T-helper 2 cell treated with Interferon-gamma antibody and Interleukin-4, amounts not matched to agents 5 μg/mL and 100 μg/mL, for 36 hours (primary cell): Measurements from ENCODE around the gene MYO7A.

ENCODE experiments used
- DNase-seq: peaks from one replicate; pipeline ENCODE4 v3.0.0; 2021; ENCODE audit warnings: low spot score
- H3K27ac Mint-ChIP-seq: one replicate; pipeline ENCODE4 v1.8.0; 2021; ENCODE audit warnings: mild to moderate bottlenecking, mixed read lengths
- H3K27me3 Mint-ChIP-seq: one replicate; pipeline ENCODE4 v1.8.0; 2021; ENCODE audit warnings: low read depth, mixed read lengths
- H3K36me3 Mint-ChIP-seq: one replicate; pipeline ENCODE4 v1.8.0; 2021; ENCODE audit warnings: low read depth, mixed read lengths
- H3K4me1 Mint-ChIP-seq: one replicate; pipeline ENCODE4 v1.8.0; 2021; ENCODE audit warnings: low read depth, mixed read lengths
- H3K4me3 Mint-ChIP-seq: one replicate; pipeline ENCODE4 v1.8.0; 2022; ENCODE audit warnings: mild to moderate bottlenecking, moderate library complexity, mixed read lengths
- H3K9me3 Mint-ChIP-seq: one replicate; pipeline ENCODE4 v1.8.0; 2021; ENCODE audit warnings: mixed read lengths

MYO7A gene

GRCh38 chr11:77175021-77175842 lies 47.2 kb downstream of the MYO7A start:
- no peak overlapping the region for H3K27ac Mint-ChIP-seq
- no peaks in the 10 kb centered on the region for H3K27me3 Mint-ChIP-seq
- DNase-seq: no peak
- H3K36me3 Mint-ChIP-seq: no peaks in the 10 kb centered on the region
- no peaks in the 10 kb centered on the region for H3K9me3 Mint-ChIP-seq
- no peak overlapping the region for H3K4me3 Mint-ChIP-seq
- no peaks in the 10 kb centered on the region for H3K4me1 Mint-ChIP-seq

- H3K27ac Mint-ChIP-seq: no peak overlapping the region
- no peaks in the 10 kb centered on the region for H3K9me3 Mint-ChIP-seq
- no peaks in the 10 kb centered on the region for H3K36me3 Mint-ChIP-seq
- no peak overlapping the region for H3K4me3 Mint-ChIP-seq
- H3K27me3 Mint-ChIP-seq: no peaks in the 10 kb centered on the region
- no peaks in the 10 kb centered on the region for H3K4me1 Mint-ChIP-seq
- DNase-seq: no peak
These were observed 48.0 kb downstream of the MYO7A start for GRCh38 chr11:77175869-77176539.

GRCh38 chr11:77176996-77177395 lies 49.0 kb downstream of the MYO7A start:
- Mint-ChIP-seq H3K27ac (no peak overlapping the region), H3K27me3 (no peaks in the 10 kb centered on the region), H3K4me1 (no peaks in the 10 kb centered on the region), H3K9me3 (no peaks in the 10 kb centered on the region), H3K36me3 (no peaks in the 10 kb centered on the region), H3K4me3 (no peak overlapping the region)
- no peak for DNase-seq

GRCh38 chr11:77178150-77178549 lies 50.1 kb downstream of the MYO7A start:
- Mint-ChIP-seq H3K4me3 (no peak overlapping the region), H3K27me3 (no peaks in the 10 kb centered on the region), H3K36me3 (no peaks in the 10 kb centered on the region), H3K27ac (no peak overlapping the region), H3K9me3 (no peaks in the 10 kb centered on the region), H3K4me1 (no peaks in the 10 kb centered on the region)
- no peak for DNase-seq

- H3K4me1 Mint-ChIP-seq: no peaks in the 10 kb centered on the region
- H3K27ac Mint-ChIP-seq: no peak overlapping the region
- H3K9me3 Mint-ChIP-seq: no peaks in the 10 kb centered on the region
- H3K27me3 Mint-ChIP-seq: no peaks in the 10 kb centered on the region
- DNase-seq: no peak
- H3K4me3 Mint-ChIP-seq: no peak overlapping the region
- H3K36me3 Mint-ChIP-seq: no peaks in the 10 kb centered on the region
These were observed 51.0 kb downstream of the MYO7A start for GRCh38 chr11:77179048-77179447.

- no peaks in the 10 kb centered on the region for H3K27me3 Mint-ChIP-seq
- H3K9me3 Mint-ChIP-seq: no peaks in the 10 kb centered on the region
- H3K27ac Mint-ChIP-seq: no peak overlapping the region
- no peak overlapping the region for H3K4me3 Mint-ChIP-seq
- no peak for DNase-seq
- no peaks in the 10 kb centered on the region for H3K4me1 Mint-ChIP-seq
- H3K36me3 Mint-ChIP-seq: no peaks in the 10 kb centered on the region
These were observed 51.6 kb downstream of the MYO7A start for GRCh38 chr11:77179681-77180080.

- H3K4me1 Mint-ChIP-seq: no peaks in the 10 kb centered on the region
- no peaks in the 10 kb centered on the region for H3K36me3 Mint-ChIP-seq
- H3K4me3 Mint-ChIP-seq: no peak overlapping the region
- no peak for DNase-seq
- no peaks in the 10 kb centered on the region for H3K27me3 Mint-ChIP-seq
- H3K27ac Mint-ChIP-seq: no peak overlapping the region
- H3K9me3 Mint-ChIP-seq: no peaks in the 10 kb centered on the region
These were observed 52.3 kb downstream of the MYO7A start for GRCh38 chr11:77180346-77180745.

GRCh38 chr11:77181226-77181625 lies 53.2 kb downstream of the MYO7A start:
- Mint-ChIP-seq H3K36me3 (no peaks in the 10 kb centered on the region), H3K9me3 (no peaks in the 10 kb centered on the region), H3K4me3 (no peak overlapping the region), H3K27me3 (no peaks in the 10 kb centered on the region), H3K4me1 (no peaks in the 10 kb centered on the region), H3K27ac (no peak overlapping the region)
- DNase-seq: no peak

GRCh38 chr11:77181799-77182541 lies 53.9 kb downstream of the MYO7A start:
- no peak overlapping the region for H3K27ac Mint-ChIP-seq
- no peak overlapping the region for H3K4me3 Mint-ChIP-seq
- no peak for DNase-seq
- no peaks in the 10 kb centered on the region for H3K4me1 Mint-ChIP-seq
- H3K27me3 Mint-ChIP-seq: no peaks in the 10 kb centered on the region
- no peaks in the 10 kb centered on the region for H3K36me3 Mint-ChIP-seq
- no peaks in the 10 kb centered on the region for H3K9me3 Mint-ChIP-seq

GRCh38 chr11:77182542-77183430 lies 54.7 kb downstream of the MYO7A start:
- Mint-ChIP-seq H3K4me3 (no peak overlapping the region), H3K27ac (no peak overlapping the region), H3K9me3 (no peaks in the 10 kb centered on the region), H3K36me3 (no peaks in the 10 kb centered on the region), H3K4me1 (no peaks in the 10 kb centered on the region), H3K27me3 (no peaks in the 10 kb centered on the region)
- DNase-seq: no peak

GRCh38 chr11:77183431-77183984 lies 55.5 kb downstream of the MYO7A start:
- H3K27ac Mint-ChIP-seq: no peak overlapping the region
- no peaks in the 10 kb centered on the region for H3K36me3 Mint-ChIP-seq
- no peaks in the 10 kb centered on the region for H3K9me3 Mint-ChIP-seq
- no peak overlapping the region for H3K4me3 Mint-ChIP-seq
- DNase-seq: no peak
- no peaks in the 10 kb centered on the region for H3K4me1 Mint-ChIP-seq
- no peaks in the 10 kb centered on the region for H3K27me3 Mint-ChIP-seq

- DNase-seq: no peak
- Mint-ChIP-seq H3K36me3 (no peaks in the 10 kb centered on the region), H3K9me3 (no peaks in the 10 kb centered on the region), H3K4me1 (no peaks in the 10 kb centered on the region), H3K4me3 (no peak overlapping the region), H3K27ac (no peak overlapping the region), H3K27me3 (no peaks in the 10 kb centered on the region)
These were observed 56.3 kb downstream of the MYO7A start for GRCh38 chr11:77184136-77184860.

- Mint-ChIP-seq H3K4me1 (no peaks in the 10 kb centered on the region), H3K9me3 (no peaks in the 10 kb centered on the region), H3K36me3 (no peaks in the 10 kb centered on the region), H3K27ac (no peak overlapping the region), H3K27me3 (no peaks in the 10 kb centered on the region), H3K4me3 (no peak overlapping the region)
- no peak for DNase-seq
These were observed 58.3 kb downstream of the MYO7A start for GRCh38 chr11:77186302-77186701.
